Urothelium cell line (cell line): ENCODE results near the gene PAFAH2.

ENCODE experiments used
- DNase-seq: peaks from one replicate; pipeline ENCODE4 v3.0.0; 2011; ENCODE audit warnings: low spot score, mixed read lengths
- FAIRE-seq: peaks from 2 replicates; lab custom pipeline; 2011; peaks lifted over from hg19 to GRCh38; lab: Jason Lieb, UNC

Gene PAFAH2

DNA sequence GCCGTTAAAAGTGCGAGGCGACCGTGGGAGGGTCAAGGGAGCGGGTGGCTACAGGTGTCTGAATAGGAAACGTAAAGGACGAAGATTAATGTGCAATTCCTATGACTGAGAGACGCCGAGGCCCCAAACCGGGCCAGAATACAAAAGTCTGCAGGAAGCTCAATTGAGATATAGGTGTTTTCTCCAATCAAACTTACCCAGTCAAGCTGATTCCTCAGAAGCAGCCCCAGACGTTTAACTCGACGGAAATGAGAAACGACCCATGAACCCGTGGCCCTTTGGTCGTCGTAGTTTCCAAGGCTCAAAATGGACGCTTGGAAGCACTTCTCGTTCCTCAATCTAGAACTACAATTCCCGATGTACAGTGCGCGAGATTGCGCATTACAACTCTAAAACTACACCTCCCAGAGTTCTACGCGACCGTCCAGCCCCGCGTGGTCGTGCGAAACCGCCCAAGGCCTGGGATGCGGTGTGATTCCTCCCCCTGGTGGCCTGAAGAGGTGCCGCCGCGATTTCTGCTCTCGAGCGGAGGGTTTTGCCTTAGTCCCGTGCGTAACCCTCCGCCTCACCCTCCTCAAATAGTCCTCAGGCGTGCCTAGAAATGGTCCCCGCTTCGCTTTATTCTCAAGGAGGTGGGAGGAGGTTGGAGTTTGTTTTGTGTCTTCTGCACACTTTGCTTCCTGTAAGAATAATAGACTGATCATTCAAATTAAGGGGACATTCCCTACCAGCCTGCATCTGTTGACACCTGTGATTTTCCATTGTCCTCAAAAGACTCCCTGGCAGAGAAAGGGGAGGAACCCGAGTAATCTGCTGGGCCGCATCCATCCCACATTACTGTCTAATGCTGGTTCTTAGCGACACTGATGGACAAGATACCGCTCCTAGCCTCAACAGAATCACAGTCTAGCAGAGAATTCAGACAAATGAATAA, at the start of gene PAFAH2:
TSS of gene PAFAH2 (minus strand) at position 236 of the 934 bp plus-strand sequence. CDS start 7,247 bp downstream, outside the sequence.
- DNase-seq, result peak; percentile 96
- FAIRE-seq, result no peak

DNA sequence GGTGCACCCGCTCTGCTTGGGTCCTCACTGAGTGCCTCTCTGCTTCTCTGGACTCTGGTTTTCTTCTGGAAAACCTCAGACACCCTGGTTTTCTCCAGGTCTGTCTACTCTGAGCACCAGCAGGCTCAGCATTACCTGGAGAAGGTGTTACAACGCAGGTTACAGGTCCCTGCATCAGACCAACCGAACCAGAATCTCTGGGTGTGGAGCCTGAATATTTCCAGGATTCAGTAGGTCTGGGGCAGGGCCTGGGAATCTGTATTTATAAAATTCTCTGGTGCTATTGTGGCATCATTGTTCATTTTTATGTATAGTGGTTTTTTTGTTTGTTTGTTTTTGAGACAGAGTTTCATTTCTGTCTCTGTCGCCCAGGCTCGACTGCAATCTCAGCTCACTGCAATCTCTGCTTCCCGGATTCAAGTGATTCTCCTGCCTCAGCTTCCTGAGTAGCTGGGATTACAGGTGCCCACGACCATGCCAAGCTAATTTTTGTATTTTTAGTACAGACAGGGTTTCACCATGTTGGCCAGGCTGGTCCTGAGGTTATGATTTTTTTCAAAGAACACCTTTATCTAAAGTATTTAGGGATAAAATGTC, 49.5 kb upstream of the PAFAH2 start:
- FAIRE-seq, result no peak
- no peak for DNase-seq

DNA sequence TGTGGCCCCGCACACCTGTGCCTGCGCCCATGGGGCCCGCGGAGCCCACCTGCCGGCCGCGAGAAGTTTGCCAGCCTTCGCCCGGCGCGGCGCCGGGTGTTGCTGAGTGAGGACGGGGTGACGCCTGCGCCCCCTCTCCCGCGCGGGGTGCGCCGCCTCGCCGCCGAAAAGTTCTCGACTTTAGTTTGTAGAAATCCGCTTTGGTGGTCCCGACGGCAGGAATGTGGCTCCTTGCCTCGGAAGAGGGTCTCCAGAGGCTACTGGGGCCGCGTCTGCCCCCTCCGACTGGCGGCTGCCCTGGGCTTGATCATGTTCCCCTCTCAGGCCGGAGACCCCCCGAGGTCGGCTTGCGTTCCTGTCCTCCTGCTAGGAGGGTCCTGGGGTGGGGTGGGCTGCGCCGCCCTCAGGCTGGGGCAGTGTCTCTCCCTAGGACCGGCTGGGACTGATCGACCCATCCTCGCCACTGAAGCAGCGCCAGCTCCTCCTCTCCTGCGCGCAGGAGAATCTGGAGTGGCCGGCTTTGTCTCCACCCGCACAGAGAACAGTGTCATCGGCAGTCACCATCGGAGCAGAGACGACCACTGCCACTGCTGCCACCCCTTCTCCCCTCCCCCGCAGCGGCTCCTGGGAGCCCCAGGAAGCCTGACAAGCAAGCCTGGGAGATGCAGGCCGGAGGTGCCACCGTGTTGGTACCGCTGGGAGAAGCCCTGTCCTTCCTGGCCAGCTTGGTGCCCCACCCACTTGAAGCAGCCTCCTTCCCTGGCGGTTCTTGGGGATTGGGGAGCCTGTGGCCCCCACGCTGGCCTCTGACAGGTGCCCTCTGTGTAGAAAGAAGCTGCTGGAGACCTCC, 48.6 kb upstream of the PAFAH2 start:
- no peak for FAIRE-seq
- DNase-seq, result no peak

DNA sequence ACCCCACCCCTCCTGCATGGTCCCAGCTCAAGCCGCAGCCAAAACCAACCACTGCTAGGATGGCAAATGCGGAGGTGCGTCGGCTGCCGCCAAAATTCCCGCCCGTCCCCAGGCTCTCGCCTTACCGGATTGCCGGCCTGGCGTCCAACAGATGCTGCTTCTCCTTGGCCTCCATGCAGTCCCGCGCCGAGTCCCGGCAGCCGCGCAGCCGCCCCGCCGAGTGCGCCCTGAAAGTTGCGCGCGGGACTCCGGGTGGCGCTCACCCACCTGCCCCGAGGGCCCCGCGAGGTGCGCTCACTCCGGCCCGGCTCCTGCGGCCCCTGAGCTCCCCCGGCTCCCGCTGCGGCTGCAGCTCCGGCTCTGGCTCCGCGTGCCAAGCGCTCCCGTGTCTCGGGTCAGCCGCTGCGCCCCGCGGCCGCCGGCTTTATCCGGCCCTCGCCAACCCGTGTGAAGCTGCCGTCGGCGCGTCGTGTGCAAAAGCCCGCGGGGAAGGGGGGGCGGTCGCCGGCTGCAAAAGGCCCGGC, 47.9 kb upstream of the PAFAH2 start, which contains the start of gene SLC30A2:
TSS of gene SLC30A2 (minus strand) at position 397 of the 524 bp plus-strand sequence. CDS start at position 175, 222 bp downstream.
- DNase-seq, result no peak
- FAIRE-seq, result no peak

DNA sequence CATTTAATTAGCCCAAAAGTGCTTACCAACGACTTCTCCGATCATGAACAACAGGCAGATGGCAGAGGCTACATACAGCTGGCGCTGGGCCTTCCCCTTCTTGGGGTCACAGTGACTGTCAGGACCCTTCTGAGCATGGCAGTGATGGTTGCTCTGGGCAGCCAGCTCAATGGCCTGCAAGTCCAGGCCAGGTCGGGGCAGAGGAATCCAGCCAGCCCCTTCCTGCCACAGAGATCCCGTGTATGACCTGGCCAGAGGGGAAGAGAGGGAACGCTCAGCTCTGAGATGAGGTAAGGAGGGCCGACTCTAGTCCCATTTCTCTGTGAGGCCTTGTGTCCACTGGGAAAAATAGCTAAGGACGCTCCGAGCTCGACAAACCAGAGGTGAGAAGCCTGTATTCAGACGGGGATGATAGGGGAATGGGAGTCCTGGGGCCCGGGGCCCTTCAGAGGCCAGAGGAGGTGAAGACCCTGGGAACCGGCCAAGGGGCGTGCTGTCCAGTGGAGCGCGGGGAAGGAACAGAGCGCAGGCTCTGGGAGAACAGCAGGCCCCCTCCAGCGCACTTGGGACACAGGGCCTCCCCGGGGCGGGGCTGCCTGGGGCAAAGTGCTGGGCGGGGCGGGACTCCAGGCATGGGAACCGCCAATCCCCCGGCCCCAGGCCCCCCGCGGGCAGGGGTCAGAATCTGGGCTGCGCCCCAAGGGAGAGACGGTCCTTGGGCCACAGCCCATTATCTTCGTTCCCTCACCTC, 47.3 kb upstream of the PAFAH2 start:
- DNase-seq (no peak), FAIRE-seq (no peak)

DNA sequence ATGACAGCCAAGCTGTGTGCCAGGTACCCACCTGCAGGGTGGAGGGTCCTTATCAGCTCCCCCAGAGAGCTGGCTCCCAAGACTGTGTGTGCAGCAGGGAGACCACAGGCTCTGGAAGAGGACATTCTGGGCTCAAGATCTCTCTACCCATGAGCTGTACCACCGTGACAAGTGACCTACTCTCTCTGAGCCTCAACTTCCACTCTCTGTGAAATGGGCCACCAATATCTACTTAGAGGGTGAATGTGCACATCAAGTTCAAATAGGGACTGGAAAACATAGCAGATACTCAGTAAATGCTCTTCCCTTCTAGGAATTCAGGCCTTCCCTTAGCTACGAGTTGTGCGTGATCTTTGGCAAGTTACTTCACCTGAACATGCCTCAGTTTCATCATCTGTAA, 46.6 kb upstream of the PAFAH2 start:
- DNase-seq (no peak), FAIRE-seq (peak; percentile 27)

DNA sequence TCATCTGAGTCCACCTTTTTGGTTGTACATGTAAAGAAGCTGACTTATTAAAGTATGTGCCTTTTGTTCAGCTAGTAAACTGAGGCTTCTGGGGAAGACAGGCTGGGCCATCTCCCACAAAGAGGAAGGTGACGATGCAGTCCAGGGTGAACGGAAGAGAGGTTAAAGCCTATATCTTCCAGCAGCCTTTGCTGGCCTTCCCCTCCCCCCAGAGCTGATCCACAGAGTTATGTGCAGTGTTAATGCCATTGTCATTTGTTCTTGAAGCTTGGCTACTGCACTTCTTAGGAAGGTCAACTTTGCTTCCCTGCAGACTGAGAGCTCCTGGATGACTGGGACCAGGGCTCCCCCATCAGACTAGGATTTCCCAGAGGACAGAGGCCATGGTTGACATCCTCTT, 45.9 kb upstream of the PAFAH2 start:
- no peak for FAIRE-seq
- no peak for DNase-seq

DNA sequence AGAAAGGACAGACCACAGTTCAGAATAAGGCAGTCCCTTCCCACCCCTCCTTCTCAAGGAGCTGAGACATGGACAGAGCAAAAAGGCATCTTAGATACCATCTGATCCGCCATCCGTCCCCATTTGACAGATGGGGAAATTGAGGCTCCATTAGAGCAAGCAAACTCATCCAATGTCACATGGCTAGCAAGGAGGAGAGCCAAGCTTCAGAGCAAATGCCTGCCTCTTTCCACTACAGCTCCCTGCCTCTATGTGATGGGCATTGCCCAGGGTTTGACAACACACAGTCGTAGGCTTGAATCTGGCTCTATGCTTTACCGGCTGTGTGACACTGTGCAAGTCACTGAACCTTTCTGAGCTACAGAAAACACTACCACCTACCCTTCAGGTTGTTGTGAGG, 44.1 kb upstream of the PAFAH2 start:
- DNase-seq, result no peak
- FAIRE-seq, result no peak

DNA sequence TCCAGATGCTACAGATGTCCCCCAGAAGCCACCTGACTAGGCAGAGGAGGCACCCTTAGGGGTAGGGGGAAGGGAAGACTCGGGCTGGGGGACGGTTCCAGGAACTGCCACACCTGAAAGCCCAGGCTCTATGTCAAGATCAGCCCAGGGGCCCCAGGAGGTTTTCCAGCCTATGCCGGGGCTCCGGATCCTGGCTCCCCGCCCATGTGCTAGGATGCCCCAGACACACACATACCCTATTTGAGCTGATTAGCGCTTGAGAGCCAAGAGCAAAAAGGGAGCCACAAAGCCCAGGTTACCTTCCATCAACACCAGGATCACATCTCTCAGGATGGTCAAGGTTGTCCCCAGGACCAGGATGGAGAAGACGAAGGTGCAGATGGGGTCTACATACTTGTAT, 43.5 kb upstream of the PAFAH2 start:
- FAIRE-seq, result no peak

DNA sequence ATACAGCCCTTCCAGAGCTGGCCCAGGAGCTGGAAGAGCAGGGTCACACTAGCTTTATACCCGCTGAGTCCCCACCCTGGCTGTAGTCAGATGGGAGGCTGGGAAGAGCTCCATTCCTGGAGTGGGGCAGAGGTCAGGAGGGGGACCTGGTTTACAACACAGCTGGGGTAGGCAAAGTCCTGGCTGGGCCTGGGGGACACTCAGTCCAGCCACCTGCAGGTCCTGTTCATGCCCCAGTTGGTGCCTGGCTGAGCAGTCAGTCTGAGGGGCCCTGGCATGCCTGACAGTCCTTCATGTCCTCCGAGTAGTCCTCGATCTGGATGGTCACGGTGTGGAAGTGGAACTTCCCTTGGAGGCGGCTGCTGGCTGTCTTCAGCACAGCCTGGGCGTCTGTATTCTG, 41.0 kb upstream of the PAFAH2 start:
- no peak for DNase-seq
- no peak for FAIRE-seq

More for the DNA sequence above, 43.5 kb upstream of the PAFAH2 start:
- no peak for DNase-seq

DNA sequence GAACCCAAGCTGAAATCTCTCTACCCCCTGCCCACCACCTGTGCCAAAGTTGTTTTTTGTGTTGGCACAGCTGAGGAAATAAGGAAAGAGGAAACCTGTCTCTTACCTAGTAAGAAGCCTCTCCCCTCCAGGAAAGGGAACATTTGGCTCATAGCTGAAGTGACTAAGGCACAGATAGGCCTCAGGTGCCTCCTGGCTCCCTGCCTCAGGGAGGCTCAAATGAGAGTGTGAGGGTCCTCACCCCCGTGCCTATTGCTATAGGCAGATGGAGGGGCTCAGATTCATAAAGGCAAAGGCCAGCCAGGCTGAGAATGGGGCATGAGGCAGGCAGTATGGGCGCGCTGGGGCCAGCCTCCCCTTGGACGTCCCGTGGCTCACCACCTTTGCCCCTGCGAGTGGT, 40.6 kb upstream of the PAFAH2 start:
- no peak for FAIRE-seq
- DNase-seq, result no peak

DNA sequence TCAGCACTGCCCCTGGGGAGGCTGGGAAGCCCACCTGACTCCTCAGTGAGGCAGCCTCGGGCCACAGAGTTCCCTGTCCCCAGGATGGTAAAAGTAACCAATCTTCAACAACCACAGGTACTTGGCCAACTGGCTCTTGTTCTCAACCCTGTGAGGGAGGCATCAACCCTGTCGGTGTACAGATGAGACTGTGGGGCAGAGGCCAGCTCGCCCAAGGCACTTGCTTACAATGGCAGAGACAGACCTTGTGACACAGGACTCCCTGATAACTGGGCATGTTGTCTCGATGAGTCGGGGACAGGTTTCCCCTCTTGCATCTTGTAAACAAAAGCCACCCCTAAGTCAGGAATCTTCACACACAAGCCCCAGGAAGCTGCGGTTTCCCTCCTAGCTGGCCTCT, 40.0 kb upstream of the PAFAH2 start:
- no peak for FAIRE-seq
- DNase-seq, result no peak

DNA sequence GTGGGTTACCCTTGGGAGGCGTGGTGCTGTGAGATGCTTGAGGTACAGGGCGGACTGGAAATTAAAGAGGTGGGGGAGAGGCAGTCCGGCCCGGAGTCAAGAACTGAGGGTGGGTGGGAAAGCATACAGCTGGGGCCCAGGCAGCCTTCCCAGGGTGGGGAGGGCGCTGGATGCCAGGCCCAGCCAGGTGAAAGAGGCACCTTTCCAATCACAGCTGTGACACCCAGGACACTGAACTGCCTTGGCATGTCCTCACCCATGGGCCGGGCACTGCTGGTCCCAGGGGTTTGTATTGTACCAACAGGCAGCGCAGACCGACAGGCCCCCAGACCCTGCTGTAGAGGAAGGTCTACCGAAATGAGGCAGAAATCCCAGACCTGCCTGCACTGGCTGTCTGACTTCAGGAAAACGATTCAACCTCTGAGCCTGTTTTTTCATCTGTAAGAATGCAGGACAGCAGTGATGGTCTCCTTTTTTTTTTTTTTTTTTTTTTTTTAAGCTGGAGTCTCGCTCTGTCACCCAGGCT, 39.0 kb upstream of the PAFAH2 start:
- FAIRE-seq, result no peak
- no peak for DNase-seq

DNA sequence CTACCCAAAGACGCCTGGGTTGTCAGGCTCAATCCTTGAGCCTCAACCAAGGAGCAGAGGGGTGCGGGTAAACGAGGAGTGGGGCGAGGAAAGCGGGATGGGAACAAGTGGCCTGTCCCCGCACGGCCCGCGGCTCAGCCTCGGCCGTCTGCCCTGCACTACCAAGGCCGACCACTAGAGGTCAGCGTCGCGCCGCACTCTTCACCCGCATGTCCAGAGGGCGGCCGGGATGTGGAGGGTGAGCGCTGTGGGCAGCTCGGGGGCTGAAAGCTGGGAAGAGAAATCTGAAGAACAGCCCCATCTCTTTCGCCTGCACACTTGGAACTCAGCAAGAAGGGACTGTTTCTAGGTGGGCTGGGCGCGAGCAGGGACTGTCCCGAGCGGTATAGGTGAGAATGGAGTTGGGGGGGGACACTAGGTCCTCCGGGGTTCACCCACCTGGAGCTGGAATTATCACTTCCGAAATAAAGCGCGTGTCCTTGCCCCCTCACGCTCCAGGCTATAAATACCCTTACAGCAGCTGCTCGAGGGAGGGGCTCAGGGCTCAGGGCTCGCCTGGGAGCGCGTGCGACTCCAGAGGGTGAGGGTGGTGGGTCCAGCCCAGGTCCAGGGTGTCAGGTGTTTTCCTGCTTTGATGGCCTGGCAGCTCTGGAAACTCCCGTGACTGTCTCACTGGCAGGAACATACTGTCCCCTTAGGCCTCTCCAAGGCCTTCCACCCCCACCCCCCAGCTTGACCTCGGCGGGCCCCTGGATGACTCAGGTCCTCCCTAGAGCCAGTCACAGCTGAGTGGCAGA, 38.3 kb upstream of the PAFAH2 start:
- DNase-seq (peak; percentile 92), FAIRE-seq (peak; percentile 98)

DNA sequence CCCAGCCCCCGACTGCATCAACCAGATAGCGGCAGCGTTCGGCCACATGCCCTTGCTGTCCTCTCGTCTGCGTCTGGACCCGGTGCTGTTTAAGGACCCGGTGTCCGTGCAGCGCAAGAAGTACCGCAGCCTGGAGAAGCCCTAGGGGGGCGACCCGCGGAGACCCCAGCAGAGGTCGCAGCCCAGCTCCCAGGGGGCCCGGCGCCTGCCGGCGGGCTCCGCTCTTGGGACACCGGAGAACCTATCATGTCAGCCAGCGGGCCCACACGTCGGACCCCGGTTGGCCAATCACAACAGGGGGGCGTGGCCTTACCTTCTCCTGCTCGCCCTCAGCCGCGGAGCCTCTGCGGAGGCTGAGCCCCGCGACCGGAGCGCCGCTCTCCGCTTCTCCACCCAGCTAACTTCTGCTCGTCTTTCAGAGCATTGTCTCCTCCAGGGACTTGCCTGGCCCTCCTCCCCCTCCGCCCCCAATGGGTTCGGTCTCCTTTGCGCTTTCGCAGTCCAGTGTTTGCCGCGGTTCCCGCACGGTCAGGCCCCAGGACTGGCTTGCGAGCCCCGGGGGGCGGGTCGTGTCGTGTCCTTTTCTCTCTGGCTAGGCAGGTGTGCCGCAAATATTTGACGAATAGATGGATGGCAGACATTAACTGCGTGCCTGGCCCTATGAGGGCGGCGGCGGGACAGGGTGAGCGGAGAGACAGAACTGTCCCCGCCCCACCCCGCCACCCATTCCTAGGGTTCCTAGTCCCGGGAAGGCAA, 37.5 kb upstream of the PAFAH2 start:
- DNase-seq (peak; percentile 98), FAIRE-seq (peak; percentile 81)

DNA sequence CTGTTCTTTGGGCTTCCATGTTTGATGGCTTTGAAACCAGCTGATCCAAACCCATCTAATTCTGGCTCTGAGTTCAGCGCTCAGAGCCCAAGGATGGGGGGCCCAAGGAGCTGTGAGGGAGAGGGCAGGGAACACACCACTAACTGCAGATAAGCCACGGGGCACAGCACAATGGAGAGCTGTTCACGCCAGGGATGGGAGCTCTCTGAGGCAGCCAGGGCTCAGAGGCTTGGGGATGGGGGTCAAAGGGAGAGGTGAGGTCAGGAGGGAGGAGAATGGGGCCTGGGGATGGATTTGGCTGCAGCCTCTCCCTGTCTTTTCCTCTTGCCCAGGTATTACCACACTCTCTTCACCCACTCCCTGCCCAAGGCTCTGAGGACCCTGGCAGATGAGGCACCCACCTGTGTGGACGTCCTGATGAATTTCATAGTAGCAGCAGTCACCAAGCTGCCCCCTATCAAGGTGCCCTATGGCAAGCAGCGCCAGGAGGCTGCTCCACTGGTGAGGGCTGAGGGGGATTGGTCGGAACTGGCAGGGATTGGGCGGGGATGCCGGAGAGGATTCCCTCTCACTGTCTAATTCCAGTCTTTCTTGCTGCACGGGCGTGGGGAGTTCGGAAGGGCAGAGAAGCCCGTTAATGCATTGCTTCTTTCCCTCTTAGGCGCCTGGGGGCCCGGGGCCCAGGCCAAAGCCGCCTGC, 36.8 kb upstream of the PAFAH2 start:
- FAIRE-seq (no peak), DNase-seq (peak; percentile 48)

DNA sequence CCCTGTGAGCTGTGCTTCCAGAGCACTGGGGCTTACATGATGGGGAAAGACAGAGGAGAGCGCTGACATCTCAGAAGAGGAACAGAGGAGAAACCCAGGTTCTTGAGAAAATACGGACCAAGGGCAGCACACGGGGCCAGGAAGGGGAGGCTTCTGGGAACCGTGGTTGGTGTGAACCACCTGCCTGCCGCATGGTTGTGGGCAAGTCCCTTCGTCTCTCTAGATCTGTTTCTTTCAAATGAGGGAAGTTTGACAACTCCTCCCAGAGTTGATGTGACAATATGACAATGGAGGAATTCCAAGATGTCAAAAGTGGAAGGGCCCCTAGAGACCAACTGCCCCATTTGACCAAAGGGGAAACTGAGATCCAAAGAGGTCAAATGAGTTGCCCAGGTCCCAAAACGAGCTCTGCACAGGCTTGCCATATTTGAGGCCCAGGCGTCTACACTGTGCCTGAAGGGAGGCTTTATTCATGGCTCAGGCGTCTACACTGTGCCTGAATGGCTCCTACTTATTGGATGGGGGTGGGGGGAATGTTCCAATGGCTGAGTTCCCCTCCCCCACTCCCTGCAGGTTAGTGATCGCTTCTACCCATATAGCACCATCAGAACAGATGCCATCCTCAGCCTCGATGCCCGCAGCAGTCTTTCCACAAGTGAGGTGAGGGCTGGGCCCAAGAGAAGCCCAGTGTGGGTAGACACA, 34.9 kb upstream of the PAFAH2 start:
- DNase-seq, result no peak

More for the DNA sequence above, 34.9 kb upstream of the PAFAH2 start:
- FAIRE-seq, result no peak
